Measurements from ENCODE around the gene MPI. TPM values are rescaled to one million over a fixed set of nuclear protein-coding genes. Genes with fewer than 3 reads are reported as not detected.

Gene MPI
- total and polyA plus RNA-seq, 2 of the 8 experiments (the other 6 are each of a cell fraction or from before 2014, with no cell fraction given): 31.0 to 74.8 TPM

DNA sequence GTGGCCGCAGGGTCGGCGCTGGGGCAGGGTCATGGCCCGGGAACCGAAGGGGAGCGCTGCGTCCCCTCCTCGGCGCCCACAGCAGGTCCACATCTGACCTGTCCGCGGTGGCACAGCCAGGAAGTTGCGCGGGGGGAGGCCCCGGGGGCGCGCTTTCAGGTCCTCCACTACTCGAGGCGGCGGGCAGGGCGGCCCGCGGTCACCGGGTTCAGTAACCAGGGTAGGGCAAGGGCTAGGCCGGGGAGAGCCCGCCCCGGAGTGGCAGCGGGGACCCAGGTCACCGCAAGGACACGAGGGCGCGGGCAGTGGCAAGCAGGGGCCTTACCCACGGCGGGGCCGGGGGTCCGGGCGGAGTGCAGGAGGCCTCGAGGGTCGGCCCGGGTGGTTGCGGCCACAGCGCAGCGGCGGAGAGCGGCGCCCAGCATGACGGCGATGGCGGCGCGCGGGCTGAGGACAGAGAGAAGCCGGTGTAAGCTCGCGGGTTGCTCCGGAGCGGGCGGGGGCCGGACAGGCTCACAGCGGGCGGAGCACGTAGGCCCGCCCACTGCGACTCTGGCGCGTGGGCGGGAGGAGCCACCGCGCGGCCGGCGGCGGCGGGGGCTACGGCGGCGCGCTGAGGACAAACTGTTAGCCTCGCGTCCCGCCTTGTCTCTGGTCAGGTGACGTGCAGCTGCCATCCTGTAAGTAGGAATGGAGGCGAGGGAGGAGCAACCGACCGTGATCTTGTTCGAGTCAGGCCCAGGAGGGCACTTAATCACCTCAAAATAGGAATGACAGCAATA lies 47.9 kb downstream of the MPI start, which contains the start of gene COX5A (continued):
- TF ChIP-seq ASH2L (IDR thresholded peaks at IDR 0.05; ENCODE audit: low read length) (peak; percentile 86), BACH1 (IDR thresholded peaks at IDR 0.05; ENCODE audit: low read length) (peak; percentile 43; the same call in 1 of the 2 replicates), PHF8 (conservative IDR thresholded peaks at IDR 0.05; ENCODE audit: low read depth, low read length) (peak; percentile 92), MAFK (IDR thresholded peaks at IDR 0.05; ENCODE audit: low read depth, low read length) (no peak), SRF (IDR thresholded peaks at IDR 0.05; ENCODE audit: low read depth, low read length) (0 out of 2 replicates have a peak, but pooled peaks have one; percentile 21), CHD2 (IDR thresholded peaks at IDR 0.05; ENCODE audit: low read length) (no peak), SIX5 (IDR thresholded peaks at IDR 0.05; ENCODE audit: low read depth, low read length) (no peak), CREB1 (IDR thresholded peaks at IDR 0.05) (peak; percentile 94), POLR2AphosphoS5 (IDR thresholded peaks at IDR 0.05; ENCODE audit: low read depth, low read length) (peak; percentile 86; the same call in 1 of the 2 replicates), KDM5A (IDR thresholded peaks at IDR 0.05; ENCODE audit: low read length) (0 out of 2 replicates have a peak, but pooled peaks have one; percentile 44), HDAC6 (IDR thresholded peaks at IDR 0.05; ENCODE audit: low read depth, low read length) (no peak), SAP30 (IDR thresholded peaks at IDR 0.05; ENCODE audit: insufficient read depth, insufficient replicate concordance, low read length) (no peak), KDM4A (IDR thresholded peaks at IDR 0.05; ENCODE audit: low read depth, low read length, severe bottlenecking) (peak; percentile 97), NRF1 (IDR thresholded peaks at IDR 0.05; ENCODE audit: low read depth, low read length) (no peak), EP300 (IDR thresholded peaks at IDR 0.05; ENCODE audit: borderline replicate concordance in 1 of 2, low read depth in 2 of 2, low read length in 2 of 2) (0 out of 3 replicates have a peak, but pooled peaks of 1 of the 2 experiments have one; percentile 30), RBBP5 (IDR thresholded peaks at IDR 0.05; ENCODE audit: borderline replicate concordance, low read depth, low read length) (peak; percentile 87), HDAC2 (IDR thresholded peaks at IDR 0.05; ENCODE audit: borderline replicate concordance in 1 of 2, low read depth in 2 of 2, low read length in 2 of 2) (peak in 1 of 2 experiments; percentile 78; a peak in 1 of 4 replicates), EGR1 (IDR thresholded peaks at IDR 0.05; ENCODE audit: borderline replicate concordance, low read depth, low read length) (peak; percentile 99)
- TF ChIP-seq, protein P1, sequence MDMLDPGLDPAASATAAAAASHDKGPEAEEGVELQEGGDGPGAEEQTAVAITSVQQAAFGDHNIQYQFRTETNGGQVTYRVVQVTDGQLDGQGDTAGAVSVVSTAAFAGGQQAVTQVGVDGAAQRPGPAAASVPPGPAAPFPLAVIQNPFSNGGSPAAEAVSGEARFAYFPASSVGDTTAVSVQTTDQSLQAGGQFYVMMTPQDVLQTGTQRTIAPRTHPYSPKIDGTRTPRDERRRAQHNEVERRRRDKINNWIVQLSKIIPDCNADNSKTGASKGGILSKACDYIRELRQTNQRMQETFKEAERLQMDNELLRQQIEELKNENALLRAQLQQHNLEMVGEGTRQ (IDR thresholded peaks at IDR 0.05; ENCODE audit: low read length): peak; percentile 82
- TF ChIP-seq, protein P2, sequence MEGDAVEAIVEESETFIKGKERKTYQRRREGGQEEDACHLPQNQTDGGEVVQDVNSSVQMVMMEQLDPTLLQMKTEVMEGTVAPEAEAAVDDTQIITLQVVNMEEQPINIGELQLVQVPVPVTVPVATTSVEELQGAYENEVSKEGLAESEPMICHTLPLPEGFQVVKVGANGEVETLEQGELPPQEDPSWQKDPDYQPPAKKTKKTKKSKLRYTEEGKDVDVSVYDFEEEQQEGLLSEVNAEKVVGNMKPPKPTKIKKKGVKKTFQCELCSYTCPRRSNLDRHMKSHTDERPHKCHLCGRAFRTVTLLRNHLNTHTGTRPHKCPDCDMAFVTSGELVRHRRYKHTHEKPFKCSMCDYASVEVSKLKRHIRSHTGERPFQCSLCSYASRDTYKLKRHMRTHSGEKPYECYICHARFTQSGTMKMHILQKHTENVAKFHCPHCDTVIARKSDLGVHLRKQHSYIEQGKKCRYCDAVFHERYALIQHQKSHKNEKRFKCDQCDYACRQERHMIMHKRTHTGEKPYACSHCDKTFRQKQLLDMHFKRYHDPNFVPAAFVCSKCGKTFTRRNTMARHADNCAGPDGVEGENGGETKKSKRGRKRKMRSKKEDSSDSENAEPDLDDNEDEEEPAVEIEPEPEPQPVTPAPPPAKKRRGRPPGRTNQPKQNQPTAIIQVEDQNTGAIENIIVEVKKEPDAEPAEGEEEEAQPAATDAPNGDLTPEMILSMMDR (IDR thresholded peaks at IDR 0.05; ENCODE audit: control extremely low read depth in 1 of 3, insufficient read depth in 1 of 3, low read depth in 1 of 3, low read length in 3 of 3): no peak
